Lower lobe of right lung (tissue), 2 donors: Measurements from ENCODE around the gene CELA3B. TPM values are rescaled to one million over a fixed set of nuclear protein-coding genes. Genes with fewer than 3 reads are reported as not detected.
A peak's percentile ranks its signal among the peaks of the same experiment; 100 is the strongest.
"Not testable (repeated sequence)": the region's sequence is repeated elsewhere in the genome, so short reads cannot be mapped to it uniquely, and the experiment has no call there.

ENCODE experiments used
- ATAC-seq, 2 donors: fragments of 200-7000 bp; cut with Tn5 transposase; one replicate each; pipeline ENCODE4 v1.9.1; 2020 to 2022; ENCODE audit warnings: mild to moderate bottlenecking in 2 of 2, moderate library complexity in 2 of 2
- DNase-seq: peaks from one replicate; pipeline ENCODE4 v3.0.0-alpha.2; 2020
- H3K27ac ChIP-seq: fragments of 200-600 bp; one replicate; pipeline ENCODE4 v1.8.0; 2022
- H3K27me3 ChIP-seq: fragments of 200-600 bp; one replicate; pipeline ENCODE4 v1.8.0; 2022; ENCODE audit warnings: low read depth
- H3K36me3 ChIP-seq: fragments of 200-600 bp; one replicate; pipeline ENCODE4 v1.8.0; 2022; ENCODE audit warnings: mild to moderate bottlenecking
- H3K4me1 ChIP-seq: fragments of 200-600 bp; one replicate; pipeline ENCODE4 v1.8.0; 2022
- H3K4me3 ChIP-seq: fragments of 200-600 bp; one replicate; pipeline ENCODE4 v1.8.0; 2022; ENCODE audit warnings: mild to moderate bottlenecking
- H3K9me3 ChIP-seq: fragments of 200-600 bp; one replicate; pipeline ENCODE4 v1.8.0; 2022
- CTCF ChIP-seq: fragments of 200-600 bp; IDR thresholded peaks from one replicate; pipeline ENCODE4 v1.8.0; 2022; ENCODE audit warnings: antibody characterized with exemption, mild to moderate bottlenecking
- intact Hi-C: fragments of 100-400 bp; cut with DNase I; formaldehyde crosslinking; loops from one replicate; pipeline ENCODE4 v1.11.0; 2022
- total RNA-seq: library from RNA; stranded (reverse); fragmentation: NEBNext Ultra II Directional; extraction: Animal tissue kit (Norgen Biotek cat#: 25700); gene quantifications from one replicate; pipeline ENCODE4 v1.2.1, GENCODE V29; 2021
- donor health status: DM: no; HTN: yes; CAD: no; lungs with severe emphysema.

CELA3B gene
- total RNA-seq, 1 donor from 2014 or later = not detected

GRCh38 chr1:22026924-22027289, 50.1 kb downstream of the CELA3B start:
- intact Hi-C loops = no loop called here
- no peak for TF ChIP-seq CTCF

GRCh38 chr1:22030057-22030456, 53.2 kb downstream of the CELA3B start:
- no peak for TF ChIP-seq CTCF
- intact Hi-C loops = no loop called here
- no peaks in the 10 kb centered on the region for H3K27me3 ChIP-seq
- no peak for DNase-seq
- peaks cover 4% of the 10 kb centered on the region for H3K4me1 ChIP-seq
- no peak for ATAC-seq
- H3K36me3 ChIP-seq = peaks cover 6% of the 10 kb centered on the region
- no peak overlapping the region for H3K4me3 ChIP-seq
- H3K9me3 ChIP-seq = no peaks in the 10 kb centered on the region
- no peak overlapping the region for H3K27ac ChIP-seq

More at GRCh38 chr1:22026924-22027289, 50.1 kb downstream of the CELA3B start:
- H3K27me3 ChIP-seq = no peaks in the 10 kb centered on the region
- no peak overlapping the region for H3K4me3 ChIP-seq
- ATAC-seq (no peak), DNase-seq (no peak)
- peaks cover 13% of the 10 kb centered on the region for H3K4me1 ChIP-seq
- H3K27ac ChIP-seq = no peak overlapping the region
- H3K36me3 ChIP-seq = peaks cover 6% of the 10 kb centered on the region
- no peaks in the 10 kb centered on the region for H3K9me3 ChIP-seq

- no peaks in the 10 kb centered on the region for H3K27me3 ChIP-seq
- peaks cover 6% of the 10 kb centered on the region for H3K36me3 ChIP-seq
- intact Hi-C loops = no loop called here
- DNase-seq (no peak), ATAC-seq (no peak)
- H3K4me1 ChIP-seq = peaks cover 4% of the 10 kb centered on the region
- no peak overlapping the region for H3K27ac ChIP-seq
- no peak overlapping the region for H3K4me3 ChIP-seq
- TF ChIP-seq CTCF = no peak
- H3K9me3 ChIP-seq = no peaks in the 10 kb centered on the region
Measured at GRCh38 chr1:22030473-22030872, 53.7 kb downstream of the CELA3B start.

GRCh38 chr1:22031214-22031962, 54.6 kb downstream of the CELA3B start:
- intact Hi-C loops = no loop called here
- DNase-seq = peak; percentile 71
- H3K27ac ChIP-seq = peak overlapping the region; percentile 71

GRCh38 chr1:22034834-22035233, 58.0 kb downstream of the CELA3B start:
- H3K27me3 ChIP-seq, H3K9me3 ChIP-seq, ATAC-seq, H3K4me3 ChIP-seq, intact Hi-C loops, H3K27ac ChIP-seq, DNase-seq, H3K36me3 ChIP-seq: not testable (repeated sequence)
- peaks cover 11% of the 10 kb centered on the region for H3K4me1 ChIP-seq

More at GRCh38 chr1:22031214-22031962, 54.6 kb downstream of the CELA3B start:
- peaks cover 4% of the 10 kb centered on the region for H3K4me1 ChIP-seq
- H3K4me3 ChIP-seq = peak overlapping the region; percentile 4
- no peaks in the 10 kb centered on the region for H3K9me3 ChIP-seq
- H3K36me3 ChIP-seq = peaks cover 6% of the 10 kb centered on the region
- no peak for TF ChIP-seq CTCF
- peak; percentile 88 to 92 for ATAC-seq
- H3K27me3 ChIP-seq = no peaks in the 10 kb centered on the region

- DNase-seq (no peak), ATAC-seq (no peak)
- H3K9me3 ChIP-seq = no peaks in the 10 kb centered on the region
- no peaks in the 10 kb centered on the region for H3K36me3 ChIP-seq
- no peak for TF ChIP-seq CTCF
- no peak overlapping the region for H3K4me3 ChIP-seq
- intact Hi-C loops = no loop called here
- H3K4me1 ChIP-seq = peaks cover 16% of the 10 kb centered on the region
- no peak overlapping the region for H3K27ac ChIP-seq
- H3K27me3 ChIP-seq = no peaks in the 10 kb centered on the region
Measured at GRCh38 chr1:22037520-22037919, 60.7 kb downstream of the CELA3B start.
